ENCODE data around the gene ELL.

GRCh38 chr19:18522124-18522861, 423 bp upstream of the ELL start:
- no peak for TF ChIP-seq EZH2 (IDR thresholded peaks at IDR 0.05; ENCODE audit: insufficient read depth, poor library complexity, severe bottlenecking)
- TF ChIP-seq EZH2phosphoT487 (IDR thresholded peaks at IDR 0.05; ENCODE audit: insufficient read depth, low read depth): no peak

Measured in GM23248 (cell line).